Ovary (tissue), 3 donors: ENCODE data around the gene MED27.

Experiments used
- POLR2A ChIP-seq: fragments of 450-650 bp; IDR thresholded peaks from one replicate; pipeline ENCODE4 v1.6.1; 2017; ENCODE audit warnings: antibody characterized with exemption, mild to moderate bottlenecking, moderate library complexity
- TF ChIP-seq, protein P1 (sequence below), 3 donors: fragments of 450-650 bp in 2 of 3; fragments of 200-600 bp in 1 of 3; IDR thresholded peaks; one replicate each; pipeline versions ENCODE4 v1.5.1 to v1.8.0; 2016 to 2022; ENCODE audit warnings: antibody characterized with exemption in 3 of 3, mild to moderate bottlenecking in 1 of 3
- donor health status: DM: no; HTN: no; CAD: no.

DNA sequence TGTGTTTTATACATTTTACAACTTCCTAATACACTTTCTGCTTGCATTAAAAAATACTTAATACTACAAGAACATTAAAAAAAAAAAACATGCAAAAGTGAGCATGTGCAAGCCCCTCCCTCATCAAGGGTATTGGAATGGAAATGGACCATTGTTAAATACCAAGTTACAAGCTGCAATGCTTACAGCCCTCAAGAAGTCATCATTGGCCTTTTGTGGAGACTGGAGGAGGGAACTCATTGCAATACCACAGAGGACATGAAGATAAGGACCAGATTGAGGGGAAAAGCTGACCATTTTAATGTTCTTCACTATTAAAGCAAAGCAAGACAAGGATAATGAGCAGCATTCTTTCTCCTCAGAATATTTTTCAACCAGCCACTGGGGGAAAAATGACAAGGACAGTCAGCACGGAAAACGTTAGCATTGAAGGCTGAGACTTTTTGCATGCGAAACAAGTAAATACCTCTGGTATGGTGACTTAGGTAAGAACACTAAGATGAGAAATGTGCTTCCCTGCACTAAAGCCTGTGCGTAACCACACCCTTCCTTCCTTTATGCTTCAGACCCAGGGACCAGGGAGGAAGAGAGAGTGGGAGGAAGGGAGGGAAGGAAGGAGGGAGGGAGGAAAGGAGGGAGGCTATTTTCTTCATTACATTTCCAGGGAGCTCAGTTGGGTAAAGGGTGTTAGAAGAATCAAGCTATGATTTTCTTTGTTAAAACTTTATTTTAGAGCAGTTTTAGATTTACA, 198.7 kb downstream of the MED27 start:
- TF ChIP-seq, protein P1, sequence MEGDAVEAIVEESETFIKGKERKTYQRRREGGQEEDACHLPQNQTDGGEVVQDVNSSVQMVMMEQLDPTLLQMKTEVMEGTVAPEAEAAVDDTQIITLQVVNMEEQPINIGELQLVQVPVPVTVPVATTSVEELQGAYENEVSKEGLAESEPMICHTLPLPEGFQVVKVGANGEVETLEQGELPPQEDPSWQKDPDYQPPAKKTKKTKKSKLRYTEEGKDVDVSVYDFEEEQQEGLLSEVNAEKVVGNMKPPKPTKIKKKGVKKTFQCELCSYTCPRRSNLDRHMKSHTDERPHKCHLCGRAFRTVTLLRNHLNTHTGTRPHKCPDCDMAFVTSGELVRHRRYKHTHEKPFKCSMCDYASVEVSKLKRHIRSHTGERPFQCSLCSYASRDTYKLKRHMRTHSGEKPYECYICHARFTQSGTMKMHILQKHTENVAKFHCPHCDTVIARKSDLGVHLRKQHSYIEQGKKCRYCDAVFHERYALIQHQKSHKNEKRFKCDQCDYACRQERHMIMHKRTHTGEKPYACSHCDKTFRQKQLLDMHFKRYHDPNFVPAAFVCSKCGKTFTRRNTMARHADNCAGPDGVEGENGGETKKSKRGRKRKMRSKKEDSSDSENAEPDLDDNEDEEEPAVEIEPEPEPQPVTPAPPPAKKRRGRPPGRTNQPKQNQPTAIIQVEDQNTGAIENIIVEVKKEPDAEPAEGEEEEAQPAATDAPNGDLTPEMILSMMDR (IDR thresholded peaks at IDR 0.05), result no peak
- no peak for TF ChIP-seq POLR2A
